ENCODE measurements around the gene TUBA1C.
A peak's percentile ranks its signal among the peaks of the same experiment; 100 is the strongest.
"Not testable (repeated sequence)": the region's sequence is repeated elsewhere in the genome, so short reads cannot be mapped to it uniquely, and the experiment has no call there.

The TUBA1C gene

DNA sequence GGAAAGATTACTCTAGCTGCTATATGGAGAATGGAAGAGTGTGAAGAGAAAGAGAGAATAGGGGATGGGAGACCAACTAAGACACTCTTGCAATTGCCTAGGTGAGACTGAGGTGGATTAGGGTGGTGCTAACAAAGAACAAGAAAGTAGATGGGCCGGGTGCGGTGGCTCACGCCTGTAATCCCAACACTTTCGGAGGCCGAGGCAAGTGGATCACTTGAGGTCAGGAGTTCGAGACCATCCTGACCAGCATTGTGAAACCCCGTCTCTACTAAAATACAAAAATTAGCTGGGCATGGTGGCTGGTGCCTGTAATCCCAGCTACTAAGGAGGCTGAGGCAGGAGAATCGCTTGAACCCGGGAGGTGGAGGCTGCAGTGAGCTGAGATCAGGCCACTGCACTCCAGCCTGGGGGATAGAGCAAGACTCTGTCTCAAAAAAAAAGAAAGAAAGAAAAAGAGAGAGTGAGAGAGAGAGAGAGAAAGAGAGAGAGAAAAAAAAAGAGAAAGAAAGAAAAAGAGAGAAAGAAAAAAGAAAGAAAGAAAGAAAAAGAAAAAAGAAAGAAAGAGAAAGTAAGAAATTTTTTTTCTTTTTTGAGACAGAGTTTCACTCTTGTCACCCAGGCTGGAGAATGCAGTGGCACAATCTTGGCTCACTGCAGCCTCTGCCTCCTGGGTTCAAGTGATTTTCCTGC, 55.7 kb downstream of the TUBA1C start:
- DNase-seq: not testable (repeated sequence)

DNA sequence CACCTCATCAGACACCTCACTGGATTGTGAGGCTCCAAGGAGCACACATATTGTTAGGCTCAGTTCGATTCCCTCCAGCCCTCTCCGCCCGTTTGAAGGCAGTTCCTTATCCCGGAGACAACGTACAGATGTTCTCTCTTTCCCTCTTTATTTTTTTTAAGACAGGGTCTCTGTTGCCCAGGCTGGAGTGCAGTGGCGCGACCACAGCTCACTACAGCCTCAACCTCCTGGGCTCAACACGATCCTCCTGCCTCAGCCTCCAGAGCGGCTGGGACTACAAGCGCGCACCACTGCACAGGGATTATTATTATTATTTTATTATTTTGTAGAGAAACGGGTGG, 57.5 kb downstream of the TUBA1C start:
- no peak for DNase-seq

DNA sequence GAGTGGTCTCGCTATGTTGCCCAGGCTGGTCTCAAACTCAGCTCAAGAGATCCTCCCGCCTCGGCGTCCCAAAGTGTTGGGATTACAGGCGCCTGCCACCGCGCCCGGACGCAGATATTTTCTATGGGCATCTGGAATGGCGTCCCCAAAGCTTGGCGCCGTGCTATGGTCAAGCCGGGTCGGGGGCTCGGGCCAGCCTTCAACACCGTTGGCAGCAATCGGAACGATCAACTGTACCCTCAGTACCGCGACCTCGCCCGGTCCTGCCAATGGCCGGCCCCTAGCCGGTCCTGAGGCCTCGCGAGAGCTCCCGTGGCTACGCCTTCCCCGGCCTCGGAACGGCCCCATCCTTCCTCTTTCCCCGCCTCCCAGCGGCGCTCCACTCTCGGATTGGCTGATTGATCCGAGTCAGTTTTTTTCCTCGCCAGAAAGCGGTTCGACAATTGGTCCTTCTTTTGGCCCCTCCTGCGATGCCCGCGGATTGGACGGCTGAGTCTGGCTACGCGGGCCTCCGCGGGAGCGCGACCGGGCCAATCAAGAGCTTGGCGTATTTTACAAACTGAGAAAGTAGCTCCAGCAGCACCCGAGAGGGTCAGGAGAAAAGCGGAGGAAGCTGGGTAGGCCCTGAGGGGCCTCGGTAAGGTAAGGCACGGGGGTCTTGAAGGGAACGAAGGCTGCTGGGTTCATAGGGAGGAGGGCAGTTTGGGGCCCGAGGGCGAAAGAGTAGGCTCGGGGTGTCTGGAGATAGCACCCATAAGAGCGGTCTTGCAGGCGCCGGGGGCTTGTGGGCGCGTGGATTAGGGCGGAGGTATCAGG, 58.0 kb downstream of the TUBA1C start, which contains the start of gene TROAP:
TROAP (plus strand) TSS at position 548 of the 816 bp plus-strand sequence. CDS start 354 bp downstream, outside the sequence.
- peak; percentile 97 for DNase-seq

DNA sequence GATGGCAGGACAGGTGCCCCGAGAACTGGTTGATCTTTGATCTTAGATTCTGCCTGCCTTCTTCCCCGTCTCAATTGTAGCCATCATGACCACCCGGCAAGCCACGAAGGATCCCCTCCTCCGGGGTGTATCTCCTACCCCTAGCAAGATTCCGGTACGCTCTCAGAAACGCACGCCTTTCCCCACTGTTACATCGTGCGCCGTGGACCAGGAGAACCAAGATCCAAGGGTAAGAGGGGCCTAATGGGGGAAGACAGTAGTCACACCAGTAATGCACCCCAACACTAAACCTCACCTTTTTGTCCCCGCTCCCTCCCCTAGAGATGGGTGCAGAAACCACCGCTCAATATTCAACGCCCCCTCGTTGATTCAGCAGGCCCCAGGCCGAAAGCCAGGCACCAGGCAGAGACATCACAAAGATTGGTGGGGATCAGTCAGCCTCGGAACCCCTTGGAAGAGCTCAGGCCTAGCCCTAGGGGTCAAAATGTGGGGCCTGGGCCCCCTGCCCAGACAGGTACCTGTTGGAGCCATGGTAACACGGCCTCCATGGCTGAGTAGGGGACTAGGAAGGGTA, 58.7 kb downstream of the TUBA1C start:
- no peak for DNase-seq
